Vagina (tissue), 2 donors: ENCODE results near the gene ZNF423.

Experiments
- POLR2A ChIP-seq, 2 donors: fragments of 450-650 bp; IDR thresholded peaks; one replicate each; pipeline ENCODE4 v1.6.1; 2017; ENCODE audit warnings: antibody characterized with exemption in 2 of 2, mild to moderate bottlenecking in 2 of 2, moderate library complexity in 2 of 2
- TF ChIP-seq, protein P1 (sequence below), 3 experiments: fragments of 450-650 bp in 2 of 3; fragments of 200-600 bp in 1 of 3; sonication (generic) in 1 of 3; IDR thresholded peaks; one replicate each; pipeline ENCODE4 v1.5.1; 2017 to 2019; ENCODE audit warnings: antibody characterized with exemption in 3 of 3, mild to moderate bottlenecking in 2 of 3, moderate library complexity in 2 of 3

DNA sequence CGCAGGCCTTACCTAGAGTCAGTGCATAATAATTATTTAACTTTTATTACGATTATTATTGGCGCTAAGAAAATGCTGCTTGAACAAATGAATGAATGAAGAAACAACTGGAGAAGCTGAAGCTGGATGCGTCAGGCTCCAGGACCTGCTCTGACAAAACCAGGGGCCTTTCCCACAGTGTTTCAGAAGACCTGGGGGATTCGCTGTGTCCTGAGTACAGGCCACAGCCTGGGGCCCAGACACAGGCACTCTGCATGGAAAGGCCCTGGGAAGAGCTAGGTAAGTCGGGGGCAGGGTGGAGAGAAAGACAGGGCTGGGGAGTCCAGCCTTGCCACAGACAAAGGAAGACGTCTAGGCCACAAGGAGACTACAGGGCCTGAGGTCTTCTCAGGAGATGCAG lies 226.1 kb downstream of the ZNF423 start:
- TF ChIP-seq, protein P1, sequence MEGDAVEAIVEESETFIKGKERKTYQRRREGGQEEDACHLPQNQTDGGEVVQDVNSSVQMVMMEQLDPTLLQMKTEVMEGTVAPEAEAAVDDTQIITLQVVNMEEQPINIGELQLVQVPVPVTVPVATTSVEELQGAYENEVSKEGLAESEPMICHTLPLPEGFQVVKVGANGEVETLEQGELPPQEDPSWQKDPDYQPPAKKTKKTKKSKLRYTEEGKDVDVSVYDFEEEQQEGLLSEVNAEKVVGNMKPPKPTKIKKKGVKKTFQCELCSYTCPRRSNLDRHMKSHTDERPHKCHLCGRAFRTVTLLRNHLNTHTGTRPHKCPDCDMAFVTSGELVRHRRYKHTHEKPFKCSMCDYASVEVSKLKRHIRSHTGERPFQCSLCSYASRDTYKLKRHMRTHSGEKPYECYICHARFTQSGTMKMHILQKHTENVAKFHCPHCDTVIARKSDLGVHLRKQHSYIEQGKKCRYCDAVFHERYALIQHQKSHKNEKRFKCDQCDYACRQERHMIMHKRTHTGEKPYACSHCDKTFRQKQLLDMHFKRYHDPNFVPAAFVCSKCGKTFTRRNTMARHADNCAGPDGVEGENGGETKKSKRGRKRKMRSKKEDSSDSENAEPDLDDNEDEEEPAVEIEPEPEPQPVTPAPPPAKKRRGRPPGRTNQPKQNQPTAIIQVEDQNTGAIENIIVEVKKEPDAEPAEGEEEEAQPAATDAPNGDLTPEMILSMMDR (IDR thresholded peaks at IDR 0.05): no peak
- no peak for TF ChIP-seq POLR2A (IDR thresholded peaks at IDR 0.05)
